WTC11 (cell line): ENCODE data around the gene SHCBP1. TPM values are rescaled to one million over a fixed set of nuclear protein-coding genes. Genes with fewer than 3 reads are reported as not detected.
A peak's percentile ranks its signal among the peaks of the same experiment; 100 is the strongest.
"Not testable (repeated sequence)": the region's sequence is repeated elsewhere in the genome, so short reads cannot be mapped to it uniquely, and the experiment has no call there.

Experiments
- ATAC-seq: fragments of 200-7000 bp; cut with Tn5 transposase; 2 replicates; pipeline ENCODE4 v1.10.0; 2021; ENCODE audit warnings: mild to moderate bottlenecking, moderate library complexity
- CTCF ChIA-PET: fragments of 300-600 bp; sonication (Branson Sonifier 250); formaldehyde crosslinking; loops from one replicate; lab custom pipeline; 2021; ENCODE audit warnings: antibody characterized with exemption; lab: Charles Lee
- POLR2A ChIA-PET: fragments of 350-600 bp; sonication (Branson Sonifier 250); formaldehyde crosslinking; loops from one replicate; lab custom pipeline; 2021; ENCODE audit warnings: antibody characterized with exemption; lab: Charles Lee
- DNase-seq: peaks from one replicate; pipeline ENCODE4 v3.0.0; 2021; ENCODE audit warnings: low spot score
- H3K27ac Mint-ChIP-seq: 2 replicates; pipeline ENCODE4 v1.8.0; 2021; ENCODE audit warnings: mixed read lengths
- H3K27me3 Mint-ChIP-seq: 2 replicates; pipeline ENCODE4 v1.8.0; 2021; ENCODE audit warnings: low read depth, mild to moderate bottlenecking, moderate library complexity, mixed read lengths
- H3K36me3 Mint-ChIP-seq: 2 replicates; pipeline ENCODE4 v1.8.0; 2021; ENCODE audit warnings: mixed read lengths
- H3K4me1 Mint-ChIP-seq: 2 replicates; pipeline ENCODE4 v1.8.0; 2022; ENCODE audit warnings: mixed read lengths
- H3K4me3 Mint-ChIP-seq: 2 replicates; pipeline ENCODE4 v1.8.0; 2021; ENCODE audit warnings: mild to moderate bottlenecking, moderate library complexity, mixed read lengths
- H3K9me3 Mint-ChIP-seq: 2 replicates; pipeline ENCODE4 v1.8.0; 2021; ENCODE audit warnings: mixed read lengths
- ARID4B ChIP-seq: sonication (generic); formaldehyde crosslinking; IDR thresholded peaks from 2 replicates; pipeline ENCODE4 v1.8.0; 2023; ENCODE audit warnings: missing genetic modification reagents, mild to moderate bottlenecking, borderline replicate concordance
- CDX4 ChIP-seq: fragments of 250-450 bp; sonication (Bioruptor Pico); IDR thresholded peaks from 2 replicates; pipeline ENCODE4 v1.9.0; 2021; ENCODE audit warnings: moderate library complexity, mild to moderate bottlenecking, inconsistent platforms, borderline replicate concordance
- CREB1 ChIP-seq: sonication (generic); formaldehyde crosslinking; IDR thresholded peaks from 2 replicates; pipeline ENCODE4 v1.8.0; 2023; ENCODE audit warnings: mild to moderate bottlenecking, missing genetic modification reagents
- CTCF ChIP-seq: fragments of 200-600 bp; IDR thresholded peaks from 2 replicates; pipeline ENCODE4 v1.8.0; 2022; ENCODE audit warnings: antibody characterized with exemption
- ELF4 ChIP-seq: sonication (generic); formaldehyde crosslinking; IDR thresholded peaks from 2 replicates; pipeline ENCODE4 v1.8.1; 2022; ENCODE audit warnings: low read depth, mild to moderate bottlenecking, moderate library complexity, missing genetic modification reagents
- FOXK1 ChIP-seq: sonication (generic); formaldehyde crosslinking; IDR thresholded peaks from 2 replicates; pipeline ENCODE4 v1.8.0; 2022; ENCODE audit warnings: mild to moderate bottlenecking, moderate library complexity, missing genetic modification reagents
- FOXP4 ChIP-seq: sonication (generic); formaldehyde crosslinking; IDR thresholded peaks from 2 replicates; pipeline ENCODE4 v1.8.0; 2022; ENCODE audit warnings: mild to moderate bottlenecking, missing genetic modification reagents
- GABPB1 ChIP-seq: sonication (generic); formaldehyde crosslinking; IDR thresholded peaks from 2 replicates; pipeline ENCODE4 v1.8.1; 2023; ENCODE audit warnings: mild to moderate bottlenecking, missing genetic modification reagents
- GRHL2 ChIP-seq: fragments of 250-450 bp; sonication (Bioruptor Pico); IDR thresholded peaks from 2 replicates; pipeline ENCODE4 v1.8.0; 2022; ENCODE audit warnings: mild to moderate bottlenecking, moderate library complexity; ENCODE audit not compliant: insufficient replicate concordance, severe bottlenecking
- HMGA2 ChIP-seq: fragments of 250-450 bp; sonication (Bioruptor Pico); IDR thresholded peaks from 2 replicates; pipeline ENCODE4 v1.4.0; 2021; ENCODE audit warnings: mild to moderate bottlenecking, moderate library complexity
- JAZF1 ChIP-seq: fragments of 250-450 bp; sonication (Bioruptor Pico); IDR thresholded peaks from 2 replicates; pipeline ENCODE4 v1.9.0; 2021; ENCODE audit warnings: moderate library complexity, mild to moderate bottlenecking, inconsistent platforms
- PREB ChIP-seq: sonication (generic); formaldehyde crosslinking; IDR thresholded peaks from 2 replicates; pipeline ENCODE4 v1.8.1; 2022; ENCODE audit warnings: mild to moderate bottlenecking, missing genetic modification reagents, moderate library complexity, borderline replicate concordance
- SMAD4 ChIP-seq: sonication (generic); formaldehyde crosslinking; IDR thresholded peaks from 2 replicates; pipeline ENCODE4 v1.8.0; 2022; ENCODE audit warnings: mild to moderate bottlenecking, missing genetic modification reagents
- SOX15 ChIP-seq: fragments of 250-450 bp; sonication (Bioruptor Pico); IDR thresholded peaks from 2 replicates; pipeline ENCODE4 v1.9.0; 2021; ENCODE audit warnings: mild to moderate bottlenecking
- total RNA-seq: library from RNA; stranded (reverse); gene quantifications from 3 replicates; pipeline ENCODE4 v1.2.3, GENCODE V29; 2021

Gene SHCBP1
- total RNA-seq, 1 experiment from 2014 or later, result 20.2 TPM

- TF ChIP-seq CDX4 (CRISPR knock-in tag), result no peak
- no peak for TF ChIP-seq SOX15 (CRISPR knock-in tag)
- no peak for TF ChIP-seq PREB (CRISPR knock-in tag)
- TF ChIP-seq GRHL2 (CRISPR knock-in tag), result no peak
- no peak for TF ChIP-seq SMAD4 (CRISPR knock-in tag)
- no peak for TF ChIP-seq JAZF1 (CRISPR knock-in tag)
Observed at GRCh38 chr16:46555951-46556350, 65.2 kb downstream of the SHCBP1 start (continued).

- CTCF ChIA-PET, result interaction anchor here (0.7 to 1.0 kb wide), 3 partner anchors 14 to 59 kb away, joined by 3 read pairs; no protein-coding TSS in a partner anchor
- Mint-ChIP-seq H3K9me3 (peaks cover 12% of the 10 kb centered on the region), H3K4me3 (peak overlapping the region; percentile 22; the same call in 1 of the 2 replicates), H3K27me3 (peaks cover 22% of the 10 kb centered on the region)
- DNase-seq (peak; percentile 80), ATAC-seq (peak; percentile 47; the same call in 1 of the 2 replicates)
- H3K36me3 Mint-ChIP-seq, H3K27ac Mint-ChIP-seq, POLR2A ChIA-PET, H3K4me1 Mint-ChIP-seq: not testable (repeated sequence)
- TF ChIP-seq CTCF, result peak; percentile 61
- TF ChIP-seq, all 79 proteins: peak for 1; not testable (repeated sequence) for 78
Observed at GRCh38 chr16:46554435-46554834, 66.7 kb downstream of the SHCBP1 start.

- no peak for ATAC-seq
- no peaks in the 10 kb centered on the region for H3K4me1 Mint-ChIP-seq
- ChIA-PET POLR2A (no interaction called here), CTCF (no interaction called here)
- H3K27me3 Mint-ChIP-seq, result peaks cover 8% of the 10 kb centered on the region
- no peak for TF ChIP-seq FOXK1 (CRISPR knock-in tag)
- no peak for TF ChIP-seq CREB1 (CRISPR knock-in tag)
- TF ChIP-seq FOXP4 (CRISPR knock-in tag), result no peak
- TF ChIP-seq HMGA2 (CRISPR knock-in tag), result no peak
- no peak for TF ChIP-seq GABPB1 (CRISPR knock-in tag)
- TF ChIP-seq ELF4 (CRISPR knock-in tag), result no peak
- TF ChIP-seq ARID4B (CRISPR knock-in tag), result no peak
- H3K27ac Mint-ChIP-seq, result no peak overlapping the region
- DNase-seq, result no peak
- peaks cover 54% of the 10 kb centered on the region for H3K9me3 Mint-ChIP-seq
- peaks cover 22% of the 10 kb centered on the region for H3K36me3 Mint-ChIP-seq
- H3K4me3 Mint-ChIP-seq, result no peak overlapping the region
Observed at GRCh38 chr16:46549477-46549876, 71.7 kb downstream of the SHCBP1 start.

Other genes with a start within 250 kb of the SHCBP1 start
- 59.2 to 72.1 TPM (median 62.1 TPM) in 3 replicates for gene VPS35, start 67.8 kb upstream of the SHCBP1 start, total RNA-seq
- 71.8 to 76.1 TPM (median 71.9 TPM) in 3 replicates for gene ORC6, start 68.3 kb upstream of the SHCBP1 start, total RNA-seq
- 0.30 to 0.79 TPM (median 0.41 TPM) in 3 replicates for gene MYLK3, start 127.0 kb upstream of the SHCBP1 start, total RNA-seq
- gene C16orf87, start 209.8 kb upstream of the SHCBP1 start, total RNA-seq, result 21.8 to 22.5 TPM (median 22.5 TPM) in 3 replicates